ENCODE data around the gene PLIN3. TPM values are rescaled to one million over a fixed set of nuclear protein-coding genes. Genes with fewer than 3 reads are reported as not detected.
"Not testable (repeated sequence)": the region's sequence is repeated elsewhere in the genome, so short reads cannot be mapped to it uniquely, and the experiment has no call there.

PLIN3 gene
- total RNA-seq, 1 donor from 2014 or later = 36.2 TPM

DNA sequence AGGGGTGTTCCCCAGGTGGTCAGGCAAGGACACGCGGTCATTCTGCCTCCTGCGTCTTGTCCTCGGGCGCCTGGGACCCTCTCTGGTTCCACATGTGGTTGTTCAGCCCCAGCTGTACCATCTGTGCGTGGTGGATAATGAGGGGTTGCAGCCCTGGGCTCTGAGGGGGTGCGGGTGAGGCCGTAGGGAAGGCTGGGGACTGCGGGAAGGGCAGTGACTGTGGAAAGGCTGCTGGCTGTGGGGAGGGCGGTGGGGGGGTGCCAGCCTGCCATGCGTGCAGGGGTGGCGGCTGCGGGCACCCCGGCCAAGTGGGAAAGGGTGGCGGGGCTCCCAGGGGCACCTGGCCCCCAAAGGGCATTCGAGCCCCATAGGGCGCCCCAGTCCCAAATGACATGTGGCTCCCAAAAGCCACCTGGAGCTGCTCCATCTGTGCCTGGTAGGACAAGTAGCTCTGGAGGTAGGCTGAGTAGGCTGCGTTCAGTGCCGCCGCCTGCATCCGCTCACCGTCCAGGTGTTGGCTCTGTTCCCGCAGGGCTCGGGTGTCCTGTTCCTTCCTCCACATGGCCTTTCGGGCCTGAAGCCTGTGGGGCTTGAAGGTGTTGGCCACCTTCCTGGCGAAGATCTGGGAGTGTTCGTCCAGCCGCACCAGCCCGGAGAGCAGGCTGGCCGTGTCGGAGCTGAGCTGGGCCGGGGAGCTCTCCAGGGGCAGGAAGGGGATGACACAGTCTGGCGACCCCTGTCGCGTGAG is 51.1 kb downstream of the PLIN3 start:
- intact Hi-C loops (cut with micrococcal nuclease) = no loop called here

GRCh38 chr19:4815426-4816201 is 51.9 kb downstream of the PLIN3 start:
- intact Hi-C loops (cut with micrococcal nuclease) = loop anchor here (1.0 to 2.0 kb wide), 4 partner anchors 16 to 153 kb away; partner anchors contain the start of genes FEM1A, KDM4B, PLIN3 and TICAM1

DNA sequence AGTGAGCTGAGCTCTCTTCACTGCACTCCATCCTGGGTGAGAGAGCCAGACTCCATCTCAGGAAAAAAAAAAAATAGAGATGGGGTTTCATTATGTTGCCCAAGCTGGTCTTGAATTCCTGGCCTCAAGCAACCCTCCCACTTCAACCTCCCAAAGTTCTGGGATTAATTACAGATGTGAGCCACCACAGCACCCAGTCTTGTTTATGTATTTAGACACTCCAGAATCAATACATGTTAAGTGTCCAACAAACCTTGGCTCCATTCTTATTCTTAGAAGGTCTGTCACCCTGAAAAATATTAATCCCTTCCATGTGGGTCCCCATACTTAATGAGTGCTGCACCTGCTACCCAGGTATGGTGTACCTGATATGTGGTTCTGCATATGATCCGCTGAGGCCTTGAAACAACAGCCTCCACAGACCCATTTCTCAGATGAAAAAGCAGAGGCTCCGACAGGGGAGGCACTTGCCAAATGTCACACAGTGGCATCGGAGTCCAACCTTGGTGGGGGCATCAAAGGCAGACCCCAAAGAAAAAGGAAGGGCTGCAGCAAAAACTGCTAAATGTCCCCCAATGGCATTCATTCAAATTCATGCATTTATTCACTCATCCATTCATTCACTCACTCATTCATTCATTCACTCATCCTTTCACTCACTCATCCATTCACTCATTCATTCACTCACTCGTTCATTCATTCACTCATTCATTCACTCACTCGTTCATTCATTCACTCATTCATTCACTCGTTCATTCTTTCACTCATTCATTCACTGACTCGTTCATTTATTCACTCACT is 52.6 kb downstream of the PLIN3 start:
- intact Hi-C loops (cut with micrococcal nuclease) = loop anchor here (1.0 to 2.0 kb wide), 4 partner anchors 16 to 154 kb away; partner anchors contain the start of genes FEM1A, KDM4B, PLIN3 and TICAM1

DNA sequence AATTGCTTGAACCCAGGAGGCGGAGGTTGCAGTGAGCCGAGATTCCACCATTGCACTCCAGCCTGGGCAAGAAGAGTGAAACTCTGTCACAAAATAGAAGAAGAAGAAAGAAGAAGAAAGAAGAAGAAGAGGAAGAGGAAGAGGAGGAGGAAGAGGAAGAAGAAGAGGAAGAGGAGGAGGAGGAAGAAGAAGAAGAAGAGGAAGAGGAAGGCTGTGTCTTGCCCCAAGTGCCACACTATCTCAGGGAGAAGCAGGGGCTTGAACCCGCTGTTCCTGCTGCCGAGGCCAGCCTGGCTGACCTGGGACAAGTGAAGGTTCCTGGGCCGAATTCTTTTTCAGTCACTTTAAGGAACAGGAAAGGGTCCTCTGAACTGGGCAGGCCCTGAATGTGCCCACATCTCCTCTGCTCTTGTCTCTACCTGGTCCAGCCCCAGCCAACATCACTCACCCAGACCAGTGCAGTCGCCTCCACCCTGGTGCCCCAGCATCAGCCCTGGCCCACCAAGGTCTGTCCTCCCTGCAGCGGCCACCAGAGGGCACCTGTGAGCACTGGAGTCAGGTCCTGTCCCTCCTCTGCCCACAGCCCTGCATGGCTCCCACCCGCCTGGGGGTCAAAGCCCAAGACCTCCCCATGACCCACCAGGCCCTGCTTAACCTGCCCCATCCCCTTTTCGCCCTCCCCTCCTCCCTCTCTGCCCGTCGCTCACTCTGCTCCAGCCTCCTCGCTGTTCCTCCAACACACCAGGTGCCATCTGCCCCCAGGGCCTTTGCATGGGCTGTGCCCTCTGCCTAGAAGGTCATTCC is 55.9 kb downstream of the PLIN3 start:
- intact Hi-C loops (cut with micrococcal nuclease) = loop anchor here (1.0 kb wide), 1 partner anchor 20 kb away; the partner anchor contains the start of gene FEM1A

- intact Hi-C loops (cut with micrococcal nuclease) = no loop called here
These were observed 60.3 kb downstream of the PLIN3 start for GRCh38 chr19:4807188-4807587.

DNA sequence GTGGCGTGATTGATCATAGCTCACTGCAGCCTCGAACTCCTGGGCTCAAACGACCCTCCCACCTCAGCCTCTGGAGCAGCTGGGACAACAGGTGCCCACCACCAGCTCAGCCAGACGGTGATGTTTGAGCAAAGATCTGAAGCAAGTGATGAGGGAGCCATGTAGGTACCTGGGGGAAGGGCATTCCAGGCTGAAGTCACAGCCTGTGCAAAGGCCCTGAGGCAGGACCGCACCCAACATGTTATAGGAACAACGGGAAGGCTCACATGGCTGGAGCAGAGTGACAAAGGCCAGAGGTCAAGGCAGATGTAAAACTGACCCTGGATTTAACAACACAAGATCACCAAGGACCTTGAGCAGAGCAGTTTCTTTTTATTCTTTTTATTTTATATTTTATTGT is 61.1 kb downstream of the PLIN3 start:
- intact Hi-C loops (cut with micrococcal nuclease) = no loop called here

DNA sequence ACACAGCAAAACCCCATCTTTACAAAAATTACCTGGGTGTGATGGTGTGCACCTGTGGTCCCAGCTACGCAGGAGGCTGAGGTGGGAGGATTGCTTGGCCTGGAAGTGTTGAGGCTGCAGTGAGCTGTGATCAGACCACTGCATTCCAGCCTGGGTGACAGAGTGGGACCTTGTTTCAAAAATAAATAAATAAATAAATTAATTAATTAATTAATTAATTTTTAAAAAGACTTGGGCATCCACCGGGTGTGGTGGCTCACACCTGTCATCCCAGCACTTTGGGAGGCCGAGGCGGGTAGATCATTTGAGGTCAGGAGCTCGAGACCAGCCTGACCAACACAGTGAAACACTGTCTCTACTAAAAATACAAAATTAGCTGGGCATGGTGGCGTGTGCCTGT is 62.3 kb downstream of the PLIN3 start:
- intact Hi-C loops (cut with micrococcal nuclease) = not testable (repeated sequence)

DNA sequence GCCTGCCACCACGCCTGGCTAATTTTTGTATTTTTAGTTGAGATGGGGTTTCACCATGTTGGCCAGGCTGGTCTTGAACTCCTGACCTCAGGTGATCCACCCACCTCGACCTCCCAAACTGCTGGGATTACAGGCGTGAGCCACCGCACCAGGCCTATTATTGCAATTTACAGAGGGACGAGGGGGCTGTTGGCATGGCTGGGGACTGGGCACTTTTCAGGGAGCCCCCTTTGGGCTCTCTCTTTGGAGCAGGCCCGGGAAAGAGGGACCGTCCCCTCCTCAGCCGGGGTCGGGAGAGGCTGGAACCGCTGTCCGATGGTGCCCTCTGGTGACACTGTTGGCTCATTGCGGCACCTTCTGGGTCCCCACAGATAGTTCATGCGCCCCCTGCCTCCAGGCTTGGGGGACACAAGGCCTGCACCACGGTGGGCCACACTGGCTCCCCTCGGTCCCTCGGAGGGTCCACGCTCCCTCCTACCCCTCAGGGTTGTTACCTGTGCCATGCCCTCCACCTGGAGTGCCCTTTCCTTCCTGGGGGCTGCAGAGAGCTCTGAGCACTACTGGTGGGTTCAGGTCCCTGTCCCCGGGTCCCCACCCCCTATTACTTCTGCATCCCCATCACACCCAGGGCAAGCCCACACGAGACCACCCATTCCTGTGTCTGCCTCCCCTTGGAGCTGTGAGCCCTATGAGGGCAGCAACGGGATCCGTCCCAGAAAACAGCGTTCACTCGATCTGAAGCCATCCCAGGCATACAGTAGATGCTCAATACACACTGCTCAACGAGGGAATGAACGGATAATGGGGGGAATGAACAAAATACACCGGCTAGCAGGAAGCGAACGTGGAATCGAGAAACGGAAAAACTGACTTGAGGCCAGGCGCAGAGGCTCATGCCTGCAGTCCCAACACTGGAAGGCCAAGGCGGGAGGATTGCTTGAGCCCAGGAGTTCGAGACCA is 63.5 kb downstream of the PLIN3 start:
- intact Hi-C loops (cut with micrococcal nuclease) = loop anchor here (1.0 kb wide), 1 partner anchor 72 kb away; no protein-coding TSS in a partner anchor

GRCh38 chr19:4802711-4803110 is 64.8 kb downstream of the PLIN3 start:
- intact Hi-C loops (cut with micrococcal nuclease) = no loop called here

DNA sequence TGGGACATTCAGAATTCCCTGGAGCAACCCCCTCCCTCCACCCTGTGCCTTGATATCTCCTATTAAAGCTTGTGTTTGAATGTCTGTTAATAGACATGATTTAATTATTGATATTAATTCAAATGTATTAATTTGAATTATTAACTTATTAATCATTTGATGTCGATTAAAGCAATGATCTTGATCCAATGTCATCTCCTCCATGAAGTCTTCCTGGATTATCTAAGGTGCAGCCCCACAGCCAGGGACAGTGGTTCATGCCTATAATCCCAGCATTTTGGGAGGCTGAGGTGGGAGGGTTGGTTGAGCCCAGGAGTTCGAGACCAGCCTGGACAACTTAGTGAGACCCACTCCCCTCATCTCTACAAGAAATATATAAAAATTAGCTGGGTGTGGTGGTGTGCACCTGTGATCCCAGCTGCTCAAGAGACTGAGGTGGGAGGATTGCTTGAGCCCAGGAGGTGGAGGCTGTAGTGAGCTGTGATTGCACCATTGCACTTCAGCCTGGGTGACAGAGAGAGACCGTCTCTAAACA is 66.3 kb downstream of the PLIN3 start:
- intact Hi-C loops (cut with micrococcal nuclease) = no loop called here

DNA sequence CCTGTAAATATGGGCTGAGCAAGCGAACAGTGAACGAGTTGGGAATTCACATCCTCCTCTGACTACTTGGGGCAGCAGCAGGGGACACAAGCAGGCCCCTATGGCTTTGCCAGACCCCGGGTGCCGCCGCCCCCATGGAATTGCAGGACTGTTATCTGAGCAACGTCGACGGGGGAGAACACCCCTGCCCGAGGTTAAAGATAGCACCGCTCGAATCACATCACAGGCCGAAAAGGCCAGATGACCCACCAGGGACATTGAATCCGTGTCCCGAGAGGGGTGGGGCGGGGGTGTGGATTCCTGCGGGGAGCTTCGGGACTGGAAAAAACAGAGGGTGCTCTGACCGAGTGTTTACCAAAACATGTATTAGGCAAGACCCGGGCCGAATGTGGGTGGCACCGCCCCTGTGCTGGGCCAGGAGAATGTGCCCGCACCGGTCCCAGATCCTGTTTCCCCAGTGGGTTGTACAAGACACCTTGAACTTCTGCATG is 66.8 kb downstream of the PLIN3 start:
- intact Hi-C loops (cut with micrococcal nuclease) = no loop called here

DNA sequence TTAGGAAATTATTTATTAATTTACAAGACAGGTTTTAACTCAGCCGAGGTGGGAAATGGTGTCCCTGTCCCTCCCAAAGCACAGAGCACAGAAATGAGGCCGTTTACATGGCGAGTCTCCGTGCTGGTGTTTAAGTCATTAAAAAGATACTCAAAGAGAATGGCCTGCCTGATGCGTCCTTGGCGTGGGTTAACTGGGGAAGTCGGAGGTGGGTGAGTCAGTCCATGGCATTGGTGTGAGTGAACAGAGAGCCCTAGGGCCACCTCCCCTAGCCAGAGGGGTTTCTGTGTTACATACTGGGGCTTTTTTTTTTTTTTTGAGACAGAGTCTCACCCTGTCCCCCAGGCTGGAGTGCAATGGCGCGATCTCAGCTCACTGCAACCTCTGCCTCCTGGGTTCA is 72.1 kb downstream of the PLIN3 start:
- intact Hi-C loops (cut with micrococcal nuclease) = loop anchor here (10.0 kb wide), 1 partner anchor 1291 kb away; the partner anchor contains the start of genes DOHH and FZR1

- intact Hi-C loops (cut with micrococcal nuclease) = loop anchor here (5.0 to 10.0 kb wide), 2 partner anchors 1107 to 1290 kb away; partner anchors contain the start of genes DOHH, FZR1, NDUFA11 and VMAC
These were observed 72.5 kb downstream of the PLIN3 start for GRCh38 chr19:4794971-4795370.

- intact Hi-C loops (cut with micrococcal nuclease) = loop anchor here (5.0 to 10.0 kb wide), 2 partner anchors 1109 to 1288 kb away; partner anchors contain the start of genes DOHH, FZR1, NDUFA11 and VMAC
These were observed 74.2 kb downstream of the PLIN3 start for GRCh38 chr19:4793278-4793677.

DNA sequence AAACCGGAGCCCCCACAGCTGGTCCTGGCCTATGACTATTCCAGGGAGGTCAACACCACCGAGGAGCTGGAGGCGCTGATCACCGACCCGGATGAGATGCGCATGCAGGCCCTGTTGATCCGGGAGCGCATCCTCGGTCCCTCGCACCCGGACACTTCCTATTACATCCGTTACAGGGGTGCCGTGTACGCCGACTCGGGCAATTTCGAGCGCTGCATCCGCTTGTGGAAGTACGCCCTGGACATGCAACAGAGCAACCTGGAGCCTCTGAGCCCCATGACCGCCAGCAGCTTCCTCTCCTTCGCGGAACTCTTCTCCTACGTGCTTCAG is 74.6 kb downstream of the PLIN3 start:
- intact Hi-C loops (cut with micrococcal nuclease) = loop anchor here (5.0 to 10.0 kb wide), 2 partner anchors 1109 to 1288 kb away; partner anchors contain the start of genes DOHH, FZR1, NDUFA11 and VMAC

DNA sequence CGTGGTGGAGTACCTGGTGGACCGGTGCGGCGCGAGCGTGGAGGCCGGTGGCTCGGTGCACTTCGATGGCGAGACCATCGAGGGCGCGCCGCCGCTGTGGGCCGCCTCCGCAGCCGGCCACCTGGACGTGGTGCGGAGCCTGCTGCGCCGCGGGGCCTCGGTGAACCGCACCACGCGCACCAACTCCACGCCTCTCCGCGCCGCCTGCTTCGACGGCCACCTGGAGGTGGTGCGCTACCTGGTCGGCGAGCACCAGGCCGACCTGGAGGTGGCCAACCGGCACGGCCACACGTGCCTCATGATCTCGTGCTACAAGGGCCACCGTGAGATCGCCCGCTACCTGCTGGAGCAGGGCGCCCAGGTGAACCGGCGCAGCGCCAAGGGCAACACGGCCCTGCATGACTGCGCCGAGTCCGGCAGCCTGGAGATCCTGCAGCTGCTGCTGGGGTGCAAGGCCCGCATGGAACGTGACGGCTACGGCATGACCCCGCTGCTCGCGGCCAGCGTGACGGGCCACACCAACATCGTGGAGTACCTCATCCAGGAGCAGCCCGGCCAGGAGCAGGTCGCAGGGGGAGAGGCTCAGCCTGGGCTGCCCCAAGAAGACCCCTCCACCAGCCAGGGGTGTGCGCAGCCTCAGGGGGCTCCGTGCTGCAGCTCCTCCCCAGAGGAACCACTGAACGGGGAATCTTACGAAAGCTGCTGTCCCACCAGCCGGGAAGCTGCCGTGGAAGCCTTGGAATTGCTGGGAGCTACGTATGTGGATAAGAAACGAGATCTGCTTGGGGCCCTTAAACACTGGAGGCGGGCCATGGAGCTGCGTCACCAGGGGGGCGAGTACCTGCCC is 75.2 kb downstream of the PLIN3 start:
- intact Hi-C loops (cut with micrococcal nuclease) = loop anchor here (5.0 to 10.0 kb wide), 2 partner anchors 1110 to 1287 kb away; partner anchors contain the start of genes DOHH, FZR1, NDUFA11 and VMAC

DNA sequence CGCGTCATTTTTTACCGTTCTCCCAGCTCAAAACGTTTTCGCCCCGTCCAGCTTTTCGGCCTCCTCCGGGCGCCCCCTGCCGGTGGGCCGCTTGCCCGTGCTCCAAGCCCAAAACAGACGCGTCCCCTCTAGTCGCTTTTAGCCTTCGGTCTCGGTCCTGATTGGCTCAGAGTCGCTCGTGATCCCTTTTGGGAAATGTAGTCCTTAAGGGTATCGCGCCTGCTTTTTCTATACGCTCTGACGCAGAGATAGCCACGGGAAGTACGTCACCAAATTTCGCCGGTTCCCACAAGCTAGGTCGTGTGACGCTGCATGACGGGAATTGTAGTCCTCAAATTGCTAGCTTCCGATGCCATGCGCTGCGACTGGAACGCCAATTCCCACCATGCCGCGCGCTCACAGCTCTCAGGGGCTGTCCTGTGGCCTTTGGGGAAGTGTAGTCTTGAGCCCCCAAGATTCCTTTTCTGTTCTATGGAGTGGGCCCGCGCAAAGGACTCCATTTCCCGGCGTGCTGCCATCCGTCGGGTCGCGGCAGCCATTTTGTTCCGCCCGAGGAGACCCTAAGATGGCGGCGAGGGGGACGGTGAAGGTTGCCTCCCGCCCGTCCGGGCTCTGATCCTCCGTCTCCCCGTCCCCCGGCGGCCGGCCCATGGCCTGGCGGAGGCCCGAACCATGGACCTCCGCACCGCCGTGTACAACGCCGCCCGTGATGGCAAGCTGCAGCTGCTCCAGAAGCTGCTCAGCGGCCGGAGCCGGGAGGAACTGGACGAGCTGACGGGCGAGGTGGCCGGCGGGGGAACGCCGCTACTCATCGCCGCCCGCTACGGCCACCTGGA is 76.1 kb downstream of the PLIN3 start, which contains the start of gene FEM1A:
Gene FEM1A, plus strand, starts transcription at position 552 of the 836 bp plus-strand sequence. Its CDS starts 121 bp downstream, at position 673.
- intact Hi-C loops (cut with micrococcal nuclease) = loop anchor here (1.0 to 10.0 kb wide), 22 partner anchors 20 to 1287 kb away; partner anchors contain the start of genes ANKRD24, CATSPERD, CHAF1A and DOHH

All from T-helper 1 cell treated with Interleukin-12 subunit alpha and Interleukin-12 subunit beta and Interleukin-4 antibody, amounts not matched to agents 30 ng/mL and 1 ng/mL, for 36 hours (primary cell).